Trophoblast cell (in vitro differentiated cells and primary cell): Measurements from ENCODE around the gene BTG3.

ENCODE experiments used
- DNase-seq, 2 donors: peaks; one replicate each; pipeline ENCODE4 v3.0.0-alpha.2; 2016
- H2AFZ ChIP-seq: 2 replicates; pipeline ENCODE4 v1.6.1; 2013; ENCODE audit warnings: low read length, moderate library complexity, mild to moderate bottlenecking; ENCODE audit not compliant: insufficient read depth, poor library complexity
- H2AK5ac ChIP-seq: 2 replicates; pipeline ENCODE4 v1.6.1; 2013; ENCODE audit warnings: mild to moderate bottlenecking, low read length
- H2BK120ac ChIP-seq: 2 replicates; pipeline ENCODE4 v1.6.1; 2013; ENCODE audit warnings: low read length, mild to moderate bottlenecking, moderate library complexity; ENCODE audit not compliant: insufficient read depth, poor library complexity
- H2BK12ac ChIP-seq: 2 replicates; pipeline ENCODE4 v1.6.1; 2013; ENCODE audit warnings: mild to moderate bottlenecking, low read length, moderate library complexity
- H2BK5ac ChIP-seq: 2 replicates; pipeline ENCODE4 v1.6.1; 2013; ENCODE audit warnings: low read length, low read depth, moderate library complexity, mild to moderate bottlenecking; ENCODE audit not compliant: poor library complexity
- H3K14ac ChIP-seq: 2 replicates; pipeline ENCODE4 v1.6.1; 2013; ENCODE audit warnings: mild to moderate bottlenecking, low read length
- H3K18ac ChIP-seq: 2 replicates; pipeline ENCODE4 v1.6.1; 2013; ENCODE audit warnings: mild to moderate bottlenecking, low read length
- H3K23ac ChIP-seq: 2 replicates; pipeline ENCODE4 v1.6.1; 2013; ENCODE audit warnings: low read length
- H3K27ac ChIP-seq: 2 replicates; pipeline ENCODE4 v1.5.1; 2013; ENCODE audit warnings: low read depth, mild to moderate bottlenecking, inconsistent platforms, low read length, moderate library complexity
- H3K27me3 ChIP-seq: 2 replicates; pipeline ENCODE4 v1.6.1; 2013; ENCODE audit warnings: inconsistent platforms, mild to moderate bottlenecking, low read length, moderate library complexity; ENCODE audit not compliant: insufficient read depth
- H3K36me3 ChIP-seq, 2 experiments: 1 replicate in 1 of 2; 2 replicates in 1 of 2; pipeline ENCODE4 v1.6.1; 2013; ENCODE audit warnings: low read length in 2 of 2, mild to moderate bottlenecking in 2 of 2, moderate library complexity in 1 of 2; ENCODE audit not compliant: insufficient read depth in 2 of 2, control insufficient read depth in 1 of 2
- H3K4ac ChIP-seq: 2 replicates; pipeline ENCODE4 v1.6.1; 2013; ENCODE audit warnings: low read depth, mild to moderate bottlenecking, low read length, moderate library complexity
- H3K4me1 ChIP-seq, 2 experiments: 1 replicate in 1 of 2; 2 replicates in 1 of 2; pipeline ENCODE4 v1.6.1; 2013; ENCODE audit warnings: low read length in 2 of 2, mild to moderate bottlenecking in 2 of 2, moderate library complexity in 1 of 2; ENCODE audit not compliant: insufficient read depth in 2 of 2, control insufficient read depth in 1 of 2
- H3K4me2 ChIP-seq: 2 replicates; pipeline ENCODE4 v1.6.1; 2013; ENCODE audit warnings: inconsistent platforms, mild to moderate bottlenecking, low read length, moderate library complexity
- H3K4me3 ChIP-seq: 2 replicates; pipeline ENCODE4 v1.5.1; 2013; ENCODE audit warnings: mild to moderate bottlenecking, low read depth, low read length, inconsistent platforms
- H3K79me1 ChIP-seq: one replicate; pipeline ENCODE4 v1.6.1; 2013; ENCODE audit warnings: low read length
- H3K79me2 ChIP-seq: 2 replicates; pipeline ENCODE4 v1.6.1; 2013; ENCODE audit warnings: low read length, mild to moderate bottlenecking; ENCODE audit not compliant: control insufficient read depth, insufficient read depth, poor library complexity
- H3K9ac ChIP-seq: 2 replicates; pipeline ENCODE4 v1.6.1; 2013; ENCODE audit warnings: mild to moderate bottlenecking, low read length
- H3K9me3 ChIP-seq: 2 replicates; pipeline ENCODE4 v1.6.1; 2013; ENCODE audit warnings: low read depth, mild to moderate bottlenecking, control low read depth, inconsistent platforms, low read length; ENCODE audit not compliant: insufficient read depth
- H4K12ac ChIP-seq: 2 replicates; pipeline ENCODE4 v1.6.1; 2013; ENCODE audit warnings: low read depth, mild to moderate bottlenecking, low read length, moderate library complexity
- H4K8ac ChIP-seq: 2 replicates; pipeline ENCODE4 v1.6.1; 2013; ENCODE audit warnings: low read depth, mild to moderate bottlenecking, low read length, moderate library complexity
- H4K91ac ChIP-seq: one replicate; pipeline ENCODE4 v1.6.1; 2013; ENCODE audit warnings: low read depth, mild to moderate bottlenecking, low read length, moderate library complexity
- WGBS: extraction: QIAGEN DNeasy Blood & Tissue Kit; methylation state at CpG from one replicate; pipeline ENCODE4 v1.1.7; 2013; ENCODE audit warnings: missing lambda C conversion rate; ENCODE audit not compliant: insufficient read length, insufficient coverage; ENCODE audit errors: extremely low coverage; 5-methylcytosine and 5-hydroxymethylcytosine counted together

Gene BTG3

DNA sequence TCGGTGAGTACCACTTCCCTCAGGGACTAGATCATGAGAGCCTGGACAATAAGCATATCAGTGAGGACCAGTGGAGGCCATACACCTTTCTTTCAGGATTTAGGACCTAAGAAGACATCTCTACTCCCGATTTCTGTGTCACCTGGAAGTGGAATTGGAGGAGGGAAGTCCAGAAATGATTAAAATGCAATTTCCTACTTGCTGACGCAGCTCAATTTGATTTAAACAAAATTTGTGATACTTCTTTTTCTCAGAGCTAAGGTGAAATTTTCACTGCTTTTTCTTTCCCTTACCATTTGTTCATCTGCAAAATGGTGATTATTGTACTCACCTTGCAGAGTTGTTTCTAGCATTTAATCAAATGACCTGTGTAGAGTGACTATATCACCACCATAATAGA is 38.8 kb upstream of the BTG3 start:
- no peak overlapping the region for H2BK120ac ChIP-seq

DNA sequence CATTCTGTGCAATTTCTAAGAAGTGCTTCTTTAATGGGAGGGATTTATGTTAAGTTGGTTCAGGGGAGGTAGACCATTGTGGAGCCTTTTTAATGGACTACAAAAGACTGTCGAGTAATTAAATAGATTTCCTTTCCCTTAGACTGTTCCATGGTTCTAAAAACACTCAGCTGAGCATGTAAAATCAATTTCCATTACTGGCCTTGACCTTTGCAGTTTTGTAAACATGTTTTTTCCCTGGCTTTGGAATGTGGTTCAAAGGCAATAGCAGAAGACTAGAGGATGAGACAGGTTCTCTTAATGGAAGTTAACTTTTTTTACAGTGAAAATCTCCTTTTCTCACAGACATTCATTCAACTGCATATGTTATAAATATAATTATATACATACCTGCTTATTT is 37.6 kb upstream of the BTG3 start:
- H4K12ac ChIP-seq = no peak overlapping the region
- WGBS = no CpG with 5 or more reads among the region's 1 CpG

More for the DNA sequence above, 38.8 kb upstream of the BTG3 start:
- no peaks in the 10 kb centered on the region for H3K79me1 ChIP-seq
- H3K4me2 ChIP-seq = no peak overlapping the region
- H3K27ac ChIP-seq = no peak overlapping the region
- no peak for DNase-seq
- no peak overlapping the region for H4K91ac ChIP-seq
- H4K12ac ChIP-seq = no peak overlapping the region
- H3K23ac ChIP-seq = no peak overlapping the region
- H3K9me3 ChIP-seq = no peaks in the 10 kb centered on the region
- H3K27me3 ChIP-seq = no peaks in the 10 kb centered on the region
- H2BK12ac ChIP-seq = no peak overlapping the region
- WGBS = no CpG with 5 or more reads among the region's 3 CpGs
- no peak overlapping the region for H3K9ac ChIP-seq
- H3K4me1 ChIP-seq = no peaks in the 10 kb centered on the region
- no peak overlapping the region for H3K4ac ChIP-seq
- no peak overlapping the region for H4K8ac ChIP-seq
- no peaks in the 10 kb centered on the region for H3K36me3 ChIP-seq
- no peak overlapping the region for H3K18ac ChIP-seq
- H2AK5ac ChIP-seq = no peak overlapping the region
- H3K14ac ChIP-seq = no peak overlapping the region
- H2BK5ac ChIP-seq = no peak overlapping the region
- no peak overlapping the region for H3K4me3 ChIP-seq
- no peaks in the 10 kb centered on the region for H3K79me2 ChIP-seq
- H2AFZ ChIP-seq = no peak overlapping the region

DNA sequence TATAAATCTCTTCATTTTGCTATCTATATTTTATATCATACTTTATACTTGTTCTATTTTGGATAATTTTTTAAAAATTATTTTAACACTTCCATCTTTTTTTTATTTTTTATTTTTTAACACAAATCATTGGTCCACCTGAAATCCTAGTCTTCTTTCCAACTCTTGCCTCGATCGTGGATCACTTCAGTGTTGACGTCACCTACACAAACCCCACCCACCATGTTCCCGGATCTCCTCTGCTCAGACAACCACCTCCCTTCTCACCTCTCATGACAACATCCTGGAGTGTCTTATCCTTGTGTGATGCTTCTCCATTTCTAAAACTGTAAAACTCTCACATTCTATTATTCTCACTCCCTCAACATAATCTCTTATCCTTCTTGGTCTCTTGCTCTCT is 34.1 kb upstream of the BTG3 start:
- Histone ChIP-seq H3K36me3 (no peaks in the 10 kb centered on the region), H3K9me3 (no peaks in the 10 kb centered on the region), H3K27ac (no peak overlapping the region), H3K18ac (no peak overlapping the region), H2AK5ac (no peak overlapping the region), H3K79me1 (no peaks in the 10 kb centered on the region), H3K4me2 (no peak overlapping the region), H2AFZ (no peak overlapping the region), H2BK12ac (no peak overlapping the region), H3K4ac (no peak overlapping the region), H2BK5ac (no peak overlapping the region), H4K91ac (no peak overlapping the region), H3K4me3 (no peak overlapping the region), H3K23ac (no peak overlapping the region), H2BK120ac (no peak overlapping the region), H3K14ac (no peak overlapping the region), H3K9ac (no peak overlapping the region), H3K79me2 (no peaks in the 10 kb centered on the region), H4K8ac (no peak overlapping the region), H4K12ac (no peak overlapping the region), H3K27me3 (no peaks in the 10 kb centered on the region), H3K4me1 (no peaks in the 10 kb centered on the region)
- no CpG with 5 or more reads among the region's 4 CpGs for WGBS
- no peak for DNase-seq

More for the DNA sequence above, 37.6 kb upstream of the BTG3 start:
- no peak for DNase-seq
- H3K4me2 ChIP-seq = no peak overlapping the region
- H3K27me3 ChIP-seq = no peaks in the 10 kb centered on the region
- no peak overlapping the region for H3K27ac ChIP-seq
- H2BK120ac ChIP-seq = no peak overlapping the region
- no peaks in the 10 kb centered on the region for H3K79me2 ChIP-seq
- no peak overlapping the region for H3K14ac ChIP-seq
- no peak overlapping the region for H2BK12ac ChIP-seq
- no peaks in the 10 kb centered on the region for H3K4me1 ChIP-seq
- H3K4ac ChIP-seq = no peak overlapping the region
- no peak overlapping the region for H4K91ac ChIP-seq
- no peaks in the 10 kb centered on the region for H3K36me3 ChIP-seq
- no peak overlapping the region for H3K18ac ChIP-seq
- no peak overlapping the region for H2AFZ ChIP-seq
- H3K79me1 ChIP-seq = no peaks in the 10 kb centered on the region
- H3K9me3 ChIP-seq = no peaks in the 10 kb centered on the region
- no peak overlapping the region for H3K9ac ChIP-seq
- no peak overlapping the region for H3K23ac ChIP-seq
- H2BK5ac ChIP-seq = no peak overlapping the region
- H4K8ac ChIP-seq = no peak overlapping the region
- no peak overlapping the region for H2AK5ac ChIP-seq
- H3K4me3 ChIP-seq = no peak overlapping the region

DNA sequence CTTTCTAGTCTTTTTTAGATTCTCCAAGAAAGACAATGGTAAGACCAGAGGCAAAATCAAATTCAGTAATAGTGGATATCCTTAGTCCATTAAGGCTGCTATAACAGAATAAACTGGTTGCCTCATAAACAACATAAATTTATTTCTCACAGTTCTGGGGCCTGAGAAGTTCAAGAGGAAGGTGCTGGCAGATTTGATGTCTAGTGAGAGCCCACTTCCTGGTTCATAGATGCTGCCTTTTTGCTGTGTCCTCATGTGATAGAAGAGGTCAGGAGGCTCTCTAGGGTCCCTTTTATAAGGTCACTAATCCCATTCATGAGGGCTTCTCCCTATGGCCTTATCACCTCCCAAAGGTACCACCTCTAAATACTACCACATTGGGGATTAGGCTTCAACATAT is 31.5 kb upstream of the BTG3 start:
- no peak overlapping the region for H3K4me2 ChIP-seq
- H2BK120ac ChIP-seq = no peak overlapping the region
- no peak overlapping the region for H3K23ac ChIP-seq
- H3K27ac ChIP-seq = no peak overlapping the region
- H3K4me3 ChIP-seq = no peak overlapping the region
- no peaks in the 10 kb centered on the region for H3K27me3 ChIP-seq
- H3K14ac ChIP-seq = no peak overlapping the region
- DNase-seq = no peak
- H2AK5ac ChIP-seq = no peak overlapping the region
- no peak overlapping the region for H4K12ac ChIP-seq
- H3K9me3 ChIP-seq = no peaks in the 10 kb centered on the region
- no peak overlapping the region for H3K9ac ChIP-seq
- no peak overlapping the region for H4K8ac ChIP-seq
- H3K79me2 ChIP-seq = no peaks in the 10 kb centered on the region
- H3K79me1 ChIP-seq = no peaks in the 10 kb centered on the region
- no peak overlapping the region for H2BK12ac ChIP-seq
- H3K4me1 ChIP-seq = no peaks in the 10 kb centered on the region
- H2AFZ ChIP-seq = no peak overlapping the region
- H3K4ac ChIP-seq = no peak overlapping the region
- H4K91ac ChIP-seq = no peak overlapping the region
- no peak overlapping the region for H3K18ac ChIP-seq
- H2BK5ac ChIP-seq = no peak overlapping the region
- no peaks in the 10 kb centered on the region for H3K36me3 ChIP-seq
